ENCODE measurements around the gene OCA2. TPM values are rescaled to one million over a fixed set of nuclear protein-coding genes. Genes with fewer than 3 reads are reported as not detected.

Gene OCA2
- total RNA-seq, 2 donors from 2014 or later, result 0.31 TPM; not detected in 1

DNA sequence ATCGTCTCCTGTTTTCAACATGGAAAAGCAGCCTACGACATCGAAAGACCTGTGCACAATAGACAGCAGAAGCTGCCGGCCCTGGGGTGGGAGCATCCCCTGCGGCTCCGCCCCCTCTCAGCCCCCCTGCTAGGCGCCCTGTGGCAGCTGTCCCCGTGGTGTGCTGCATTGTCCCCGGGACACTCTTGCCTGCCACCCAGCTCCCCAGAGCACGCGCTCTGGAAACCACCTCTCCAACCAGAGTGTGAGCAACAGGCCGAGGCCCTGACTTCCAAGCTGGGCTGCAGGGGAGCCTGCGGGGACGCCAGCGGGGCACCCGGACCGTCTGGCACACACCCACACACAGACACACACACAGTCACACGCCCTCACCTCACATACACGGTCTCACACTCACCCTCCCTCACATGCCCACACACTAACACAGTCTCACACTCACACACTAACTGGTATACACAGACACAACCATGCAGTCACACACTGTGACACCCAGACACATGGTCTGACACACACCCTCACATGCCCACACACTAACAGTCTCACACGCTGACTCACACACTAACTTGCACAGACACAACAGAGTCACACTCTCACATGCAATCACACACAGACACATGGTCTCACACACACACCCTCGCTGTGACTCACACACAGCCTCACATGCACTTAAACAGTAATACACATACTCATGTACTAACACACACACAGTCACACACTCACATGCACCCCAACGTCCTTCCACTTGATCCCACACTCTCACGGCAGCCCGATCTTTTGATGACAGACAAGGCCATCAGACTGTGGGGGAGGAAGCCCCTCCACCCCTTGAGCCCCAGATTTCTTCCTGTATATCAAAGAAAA is 94.7 kb downstream of the OCA2 start:
- Histone ChIP-seq H3K27ac (no peak overlapping the region), H3K4me3 (no peak overlapping the region), H3K9me3 (no peaks in the 10 kb centered on the region), H3K36me3 (no peaks in the 10 kb centered on the region), H3K27me3 (no peaks in the 10 kb centered on the region), H3K4me1 (no peaks in the 10 kb centered on the region)
- no peak for TF ChIP-seq CTCF (IDR thresholded peaks at IDR 0.05)
- DNase-seq (ENCODE audit: low spot score), result no peak

DNA sequence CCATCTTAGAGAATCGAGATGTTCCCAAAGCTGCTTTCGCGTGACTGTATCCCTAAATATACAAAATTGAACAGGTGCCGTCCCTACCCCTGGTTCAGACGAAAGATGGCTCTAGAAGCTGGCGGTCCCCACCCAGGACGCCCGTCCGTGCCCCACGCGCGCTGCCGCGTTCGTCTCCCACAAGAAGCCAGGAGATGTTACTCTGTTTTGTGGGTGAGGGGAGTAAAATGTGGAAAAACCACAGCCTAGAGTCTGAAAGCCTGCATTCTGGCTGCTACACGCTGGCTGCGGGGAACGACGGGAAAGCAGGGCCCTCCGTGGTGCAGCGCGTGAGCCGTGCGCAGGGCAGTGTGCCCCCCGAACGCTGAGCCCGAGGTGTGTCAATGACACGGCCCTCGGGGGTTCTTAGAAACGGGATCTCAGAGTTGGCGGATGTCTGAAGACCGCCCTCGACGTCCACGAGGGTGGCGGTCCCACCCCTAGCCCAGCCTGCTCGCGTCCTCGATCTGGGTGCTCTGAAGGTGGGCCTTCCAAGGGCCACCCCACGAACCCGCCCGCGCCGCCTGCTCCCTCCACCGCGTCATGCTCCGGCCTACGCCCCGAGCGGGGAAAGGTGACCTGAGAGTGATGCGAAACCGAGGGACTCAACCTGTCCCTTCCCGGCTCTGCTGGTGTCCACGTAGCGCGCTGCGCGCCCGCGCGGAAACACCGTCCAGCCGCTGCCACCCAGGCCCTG is 95.6 kb downstream of the OCA2 start:
- no peaks in the 10 kb centered on the region for H3K4me1 ChIP-seq
- no peak for DNase-seq (ENCODE audit: low spot score)
- no peak for TF ChIP-seq CTCF (IDR thresholded peaks at IDR 0.05)

GRCh38 chr15:28002867-28003266 is 96.2 kb downstream of the OCA2 start:
- no peak overlapping the region for H3K4me3 ChIP-seq
- H3K9me3 ChIP-seq, result no peaks in the 10 kb centered on the region
- H3K36me3 ChIP-seq, result no peaks in the 10 kb centered on the region
- no peak for TF ChIP-seq CTCF (IDR thresholded peaks at IDR 0.05)
- H3K27me3 ChIP-seq, result no peaks in the 10 kb centered on the region
- DNase-seq (ENCODE audit: low spot score), result no peak
- no peak overlapping the region for H3K27ac ChIP-seq
- no peaks in the 10 kb centered on the region for H3K4me1 ChIP-seq

More for the DNA sequence above, 95.6 kb downstream of the OCA2 start:
- H3K36me3 ChIP-seq, result no peaks in the 10 kb centered on the region
- no peaks in the 10 kb centered on the region for H3K27me3 ChIP-seq
- H3K9me3 ChIP-seq, result no peaks in the 10 kb centered on the region
- H3K4me3 ChIP-seq, result no peak overlapping the region
- no peak overlapping the region for H3K27ac ChIP-seq

- Histone ChIP-seq H3K27ac (no peak overlapping the region), H3K4me1 (no peaks in the 10 kb centered on the region), H3K4me3 (no peak overlapping the region), H3K27me3 (no peaks in the 10 kb centered on the region), H3K36me3 (no peaks in the 10 kb centered on the region), H3K9me3 (no peaks in the 10 kb centered on the region)
- peak; percentile 47 for DNase-seq (ENCODE audit: low spot score)
- TF ChIP-seq CTCF (IDR thresholded peaks at IDR 0.05), result no peak
Measured at GRCh38 chr15:28002136-28002861, 96.8 kb downstream of the OCA2 start.

- DNase-seq (ENCODE audit: low spot score), result no peak
- H3K36me3 ChIP-seq, result no peaks in the 10 kb centered on the region
- no peak overlapping the region for H3K4me3 ChIP-seq
- H3K27me3 ChIP-seq, result no peaks in the 10 kb centered on the region
- no peak overlapping the region for H3K27ac ChIP-seq
- no peaks in the 10 kb centered on the region for H3K9me3 ChIP-seq
- no peak for TF ChIP-seq CTCF (IDR thresholded peaks at IDR 0.05)
- H3K4me1 ChIP-seq, result no peaks in the 10 kb centered on the region
Measured at GRCh38 chr15:28001641-28002040, 97.5 kb downstream of the OCA2 start.

Measured in right atrium auricular region (tissue), 2 donors.